UCSD-AML1 (cell line): Measurements from ENCODE around the gene CST1.

Experiments used
- DNase-seq: peaks from one replicate; lab custom pipeline; 2025; ENCODE audit not compliant: unreplicated experiment; lab: John Stamatoyannopoulos, UW

CST1 gene

DNA sequence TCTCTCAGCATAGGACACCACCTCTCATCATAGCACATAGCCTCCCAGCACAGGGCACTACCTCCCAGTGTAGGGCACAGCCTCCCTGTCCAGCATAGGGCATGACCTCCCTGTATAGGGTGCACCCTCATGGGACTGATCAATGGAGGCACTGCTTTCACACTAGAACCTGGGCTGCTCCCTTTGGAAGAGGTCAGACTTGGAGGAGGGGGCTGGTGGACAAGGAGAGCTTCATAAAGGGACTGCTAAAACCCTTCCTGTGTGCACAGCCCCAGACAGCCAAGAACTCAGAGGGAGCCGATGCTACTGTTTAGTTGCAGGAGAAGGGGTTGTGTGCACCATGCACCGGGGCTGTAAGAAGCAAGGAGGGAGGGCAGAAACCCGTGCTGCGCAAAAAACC, 40.0 kb downstream of the CST1 start:
- DNase-seq = no peak

DNA sequence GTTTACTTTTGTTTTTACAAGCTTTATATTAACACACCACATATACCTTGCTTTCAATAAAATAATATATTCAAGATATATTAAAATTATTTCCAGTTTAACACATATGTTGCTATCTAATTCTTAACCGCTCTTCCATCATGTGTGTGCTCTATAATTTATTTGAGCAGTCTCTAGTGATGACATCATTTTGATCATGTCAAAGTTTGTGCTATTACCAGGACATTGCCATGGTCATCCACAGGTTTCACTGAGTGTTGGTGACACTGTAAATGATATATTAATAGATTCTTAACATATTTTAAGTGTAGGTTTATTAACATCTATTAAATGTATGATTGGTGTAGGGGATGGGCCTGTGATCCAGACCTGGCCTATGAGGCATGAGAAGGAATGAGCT, 44.8 kb downstream of the CST1 start:
- no peak for DNase-seq

DNA sequence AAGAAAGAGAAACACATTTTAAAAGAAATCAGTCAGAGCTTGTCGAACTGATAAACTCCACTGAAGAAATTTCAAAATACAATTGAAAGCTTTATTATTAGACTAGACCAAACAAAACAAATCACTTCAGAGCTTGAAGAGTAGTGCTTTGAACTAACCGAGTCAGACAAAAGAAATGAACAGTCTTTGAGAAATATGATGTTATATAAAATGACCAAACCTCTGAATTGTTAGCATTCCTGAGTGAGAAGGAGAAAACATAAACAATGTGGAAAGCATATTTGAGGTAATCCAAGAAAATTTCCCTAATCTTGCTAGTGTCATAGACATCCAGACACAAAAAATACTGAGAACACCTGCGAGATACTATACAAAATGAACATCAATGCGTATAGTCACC, 48.7 kb downstream of the CST1 start:
- DNase-seq = no peak

DNA sequence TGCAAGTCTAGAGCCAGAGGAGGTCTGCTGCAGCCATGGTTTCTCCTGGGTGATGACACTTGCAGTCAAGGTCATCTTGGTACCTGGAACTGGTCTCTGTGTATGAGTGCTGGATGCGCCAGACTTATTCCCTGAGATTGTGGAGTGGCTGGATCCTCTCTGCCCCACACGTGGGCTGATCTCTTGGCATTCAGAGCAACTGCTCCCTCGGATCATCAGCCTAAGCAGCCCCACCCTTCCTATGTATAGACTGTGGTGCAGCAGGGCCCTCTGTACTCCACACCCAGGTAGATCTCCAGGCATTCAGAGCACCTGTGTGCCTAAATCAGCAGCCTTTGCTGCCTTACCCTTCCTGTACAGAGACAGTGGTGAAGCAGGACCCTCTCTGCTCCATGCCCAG, 49.8 kb downstream of the CST1 start:
- DNase-seq = no peak

DNA sequence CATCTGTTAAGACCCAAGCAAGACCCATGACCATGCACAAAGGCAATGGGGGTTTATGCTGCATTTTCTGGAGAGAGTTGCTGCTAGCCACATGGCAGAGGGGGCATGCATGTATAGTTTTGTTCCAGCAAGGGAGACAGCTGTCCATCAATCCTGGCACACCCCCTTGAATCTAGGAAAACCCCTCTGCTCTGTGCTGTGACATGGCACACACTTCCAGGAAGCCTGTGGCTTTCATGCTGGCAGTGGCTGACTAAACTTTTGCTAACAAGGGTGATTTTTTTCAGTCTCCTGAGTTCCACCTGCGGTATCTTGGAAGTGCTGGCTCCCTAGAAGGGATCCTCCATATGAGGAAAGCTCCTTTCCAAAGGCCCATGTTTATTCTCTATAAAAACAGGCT, 52.8 kb downstream of the CST1 start:
- DNase-seq = no peak
